Dendritic cell treated with granulocyte-macrophage colony-stimulating factor and Interleukin-4, amounts not matched to agents 40 ng/mL and 50 ng/mL, for 4 days (primary cell): Measurements from ENCODE around the gene GRIP2.

Experiments used
- H3K27ac Mint-ChIP-seq: one replicate; pipeline ENCODE4 v1.8.0; 2022; ENCODE audit warnings: mild to moderate bottlenecking, mixed read lengths
- H3K27me3 Mint-ChIP-seq: one replicate; pipeline ENCODE4 v1.8.0; 2022; ENCODE audit warnings: mild to moderate bottlenecking, mixed read lengths
- H3K36me3 Mint-ChIP-seq: one replicate; pipeline ENCODE4 v1.8.0; 2022; ENCODE audit warnings: low read depth, mixed read lengths
- H3K4me1 Mint-ChIP-seq: one replicate; pipeline ENCODE4 v1.8.0; 2022; ENCODE audit warnings: low read depth, mixed read lengths
- H3K4me3 Mint-ChIP-seq: one replicate; pipeline ENCODE4 v1.8.0; 2022; ENCODE audit warnings: mild to moderate bottlenecking, moderate library complexity, mixed read lengths
- H3K9me3 Mint-ChIP-seq: one replicate; pipeline ENCODE4 v1.8.0; 2022; ENCODE audit warnings: mixed read lengths
- intact Hi-C: fragments of 100-400 bp; cut with micrococcal nuclease; formaldehyde crosslinking; loops from one replicate; pipeline ENCODE4 v1.15.0; 2022

The GRIP2 gene

GRCh38 chr3:14466179-14466903 is 73.8 kb downstream of the GRIP2 start:
- no peaks in the 10 kb centered on the region for H3K27me3 Mint-ChIP-seq
- no peak overlapping the region for H3K4me3 Mint-ChIP-seq
- H3K4me1 Mint-ChIP-seq = peaks cover 6% of the 10 kb centered on the region
- intact Hi-C loops = no loop called here
- no peak overlapping the region for H3K27ac Mint-ChIP-seq
- no peaks in the 10 kb centered on the region for H3K9me3 Mint-ChIP-seq
- H3K36me3 Mint-ChIP-seq = peaks cover 100% of the 10 kb centered on the region

- Mint-ChIP-seq H3K9me3 (no peaks in the 10 kb centered on the region), H3K27me3 (no peaks in the 10 kb centered on the region), H3K27ac (no peak overlapping the region), H3K36me3 (peaks cover 100% of the 10 kb centered on the region), H3K4me3 (no peak overlapping the region), H3K4me1 (peaks cover 6% of the 10 kb centered on the region)
- intact Hi-C loops = no loop called here
Measured at GRCh38 chr3:14465425-14465824, 74.7 kb downstream of the GRIP2 start.

GRCh38 chr3:14464521-14464920 is 75.6 kb downstream of the GRIP2 start:
- no peaks in the 10 kb centered on the region for H3K27me3 Mint-ChIP-seq
- H3K36me3 Mint-ChIP-seq = peaks cover 100% of the 10 kb centered on the region
- no peaks in the 10 kb centered on the region for H3K9me3 Mint-ChIP-seq
- no peak overlapping the region for H3K27ac Mint-ChIP-seq
- intact Hi-C loops = no loop called here
- H3K4me1 Mint-ChIP-seq = peaks cover 6% of the 10 kb centered on the region
- H3K4me3 Mint-ChIP-seq = no peak overlapping the region

GRCh38 chr3:14464141-14464465 is 76.0 kb downstream of the GRIP2 start:
- Mint-ChIP-seq H3K27me3 (no peaks in the 10 kb centered on the region), H3K4me3 (no peak overlapping the region), H3K9me3 (no peaks in the 10 kb centered on the region), H3K27ac (no peak overlapping the region), H3K4me1 (peaks cover 6% of the 10 kb centered on the region), H3K36me3 (peaks cover 100% of the 10 kb centered on the region)
- intact Hi-C loops = no loop called here

GRCh38 chr3:14463330-14464140 is 76.6 kb downstream of the GRIP2 start:
- H3K27me3 Mint-ChIP-seq = no peaks in the 10 kb centered on the region
- peaks cover 100% of the 10 kb centered on the region for H3K36me3 Mint-ChIP-seq
- H3K9me3 Mint-ChIP-seq = no peaks in the 10 kb centered on the region
- peaks cover 6% of the 10 kb centered on the region for H3K4me1 Mint-ChIP-seq
- intact Hi-C loops = no loop called here
- H3K27ac Mint-ChIP-seq = no peak overlapping the region
- no peak overlapping the region for H3K4me3 Mint-ChIP-seq

- peaks cover 2% of the 10 kb centered on the region for H3K4me1 Mint-ChIP-seq
- H3K36me3 Mint-ChIP-seq = peaks cover 100% of the 10 kb centered on the region
- intact Hi-C loops = no loop called here
- peak overlapping the region; percentile 41 for H3K27ac Mint-ChIP-seq
- H3K9me3 Mint-ChIP-seq = no peaks in the 10 kb centered on the region
- no peak overlapping the region for H3K4me3 Mint-ChIP-seq
- H3K27me3 Mint-ChIP-seq = no peaks in the 10 kb centered on the region
Measured at GRCh38 chr3:14462738-14463137, 77.4 kb downstream of the GRIP2 start.

- H3K4me3 Mint-ChIP-seq = no peak overlapping the region
- no peaks in the 10 kb centered on the region for H3K9me3 Mint-ChIP-seq
- H3K4me1 Mint-ChIP-seq = no peaks in the 10 kb centered on the region
- no peaks in the 10 kb centered on the region for H3K27me3 Mint-ChIP-seq
- peak overlapping the region; percentile 41 for H3K27ac Mint-ChIP-seq
- intact Hi-C loops = no loop called here
- peaks cover 100% of the 10 kb centered on the region for H3K36me3 Mint-ChIP-seq
Measured at GRCh38 chr3:14461748-14462324, 78.3 kb downstream of the GRIP2 start.

GRCh38 chr3:14461006-14461747 is 79.0 kb downstream of the GRIP2 start:
- Mint-ChIP-seq H3K27me3 (no peaks in the 10 kb centered on the region), H3K36me3 (peaks cover 100% of the 10 kb centered on the region), H3K4me3 (no peak overlapping the region), H3K27ac (peak overlapping the region; percentile 41), H3K4me1 (no peaks in the 10 kb centered on the region), H3K9me3 (no peaks in the 10 kb centered on the region)
- intact Hi-C loops = no loop called here

- H3K36me3 Mint-ChIP-seq = peaks cover 100% of the 10 kb centered on the region
- no peaks in the 10 kb centered on the region for H3K9me3 Mint-ChIP-seq
- H3K4me1 Mint-ChIP-seq = no peaks in the 10 kb centered on the region
- H3K4me3 Mint-ChIP-seq = no peak overlapping the region
- intact Hi-C loops = no loop called here
- H3K27me3 Mint-ChIP-seq = no peaks in the 10 kb centered on the region
- H3K27ac Mint-ChIP-seq = peak overlapping the region; percentile 12
Measured at GRCh38 chr3:14460342-14461005, 79.7 kb downstream of the GRIP2 start.

GRCh38 chr3:14459787-14460186 is 80.4 kb downstream of the GRIP2 start:
- no peak overlapping the region for H3K27ac Mint-ChIP-seq
- H3K4me1 Mint-ChIP-seq = no peaks in the 10 kb centered on the region
- H3K4me3 Mint-ChIP-seq = no peak overlapping the region
- peaks cover 100% of the 10 kb centered on the region for H3K36me3 Mint-ChIP-seq
- H3K9me3 Mint-ChIP-seq = no peaks in the 10 kb centered on the region
- intact Hi-C loops = no loop called here
- no peaks in the 10 kb centered on the region for H3K27me3 Mint-ChIP-seq

GRCh38 chr3:14459384-14459783 is 80.8 kb downstream of the GRIP2 start:
- intact Hi-C loops = no loop called here
- no peaks in the 10 kb centered on the region for H3K27me3 Mint-ChIP-seq
- no peaks in the 10 kb centered on the region for H3K4me1 Mint-ChIP-seq
- no peaks in the 10 kb centered on the region for H3K9me3 Mint-ChIP-seq
- H3K27ac Mint-ChIP-seq = no peak overlapping the region
- no peak overlapping the region for H3K4me3 Mint-ChIP-seq
- H3K36me3 Mint-ChIP-seq = peaks cover 100% of the 10 kb centered on the region

- intact Hi-C loops = no loop called here
- H3K4me3 Mint-ChIP-seq = no peak overlapping the region
Measured at GRCh38 chr3:14458434-14459275, 81.5 kb downstream of the GRIP2 start.

GRCh38 chr3:14457999-14458398 is 82.1 kb downstream of the GRIP2 start:
- no peak overlapping the region for H3K27ac Mint-ChIP-seq
- H3K9me3 Mint-ChIP-seq = no peaks in the 10 kb centered on the region
- intact Hi-C loops = no loop called here
- no peaks in the 10 kb centered on the region for H3K27me3 Mint-ChIP-seq
- no peak overlapping the region for H3K4me3 Mint-ChIP-seq
- no peaks in the 10 kb centered on the region for H3K4me1 Mint-ChIP-seq
- peaks cover 100% of the 10 kb centered on the region for H3K36me3 Mint-ChIP-seq

More at GRCh38 chr3:14458434-14459275, 81.5 kb downstream of the GRIP2 start:
- Mint-ChIP-seq H3K4me1 (no peaks in the 10 kb centered on the region), H3K36me3 (peaks cover 100% of the 10 kb centered on the region), H3K27ac (no peak overlapping the region), H3K27me3 (no peaks in the 10 kb centered on the region), H3K9me3 (no peaks in the 10 kb centered on the region)
